Measurements from ENCODE around the gene TIMM9.
"Not testable (repeated sequence)": the region's sequence is repeated elsewhere in the genome, so short reads cannot be mapped to it uniquely, and the experiment has no call there.

The TIMM9 gene

GRCh38 chr14:58427281-58428117 lies at the start of gene TIMM9, which contains the start of gene KIAA0586:
TIMM9 (minus strand) TSS chr14:58427531; CDS start chr14:58411945, 15,586 bp downstream.
KIAA0586 (plus strand) TSS chr14:58427719; CDS start chr14:58428265, 546 bp downstream.
- DNase-seq = peak; percentile 95

- DNase-seq = no peak
Measured at GRCh38 chr14:58476320-58476719, 49.0 kb upstream of the TIMM9 start.

GRCh38 chr14:58469309-58469708 lies 42.0 kb upstream of the TIMM9 start:
- no peak for DNase-seq

GRCh38 chr14:58467575-58467974 lies 40.2 kb upstream of the TIMM9 start:
- no peak for DNase-seq

GRCh38 chr14:58466459-58466858 lies 39.1 kb upstream of the TIMM9 start:
- no peak for DNase-seq

- DNase-seq = no peak
Measured at GRCh38 chr14:58465421-58465820, 38.1 kb upstream of the TIMM9 start.

GRCh38 chr14:58464652-58465051 lies 37.3 kb upstream of the TIMM9 start:
- no peak for DNase-seq

GRCh38 chr14:58463147-58463546 lies 35.8 kb upstream of the TIMM9 start:
- DNase-seq = no peak

- no peak for DNase-seq
Measured at GRCh38 chr14:58460772-58461171, 33.4 kb upstream of the TIMM9 start.

GRCh38 chr14:58455593-58456265 lies 28.4 kb upstream of the TIMM9 start:
- DNase-seq = no peak

GRCh38 chr14:58444627-58445026 lies 17.3 kb upstream of the TIMM9 start:
- DNase-seq = no peak

- DNase-seq = no peak
Measured at GRCh38 chr14:58439476-58439875, 12.1 kb upstream of the TIMM9 start.

GRCh38 chr14:58430156-58430555 lies 2.8 kb upstream of the TIMM9 start:
- no peak for DNase-seq

GRCh38 chr14:58428118-58428683 lies 870 bp upstream of the TIMM9 start:
- no peak for DNase-seq

- peak; percentile 71 for DNase-seq
Measured at GRCh38 chr14:58426670-58427280, 556 bp downstream of the TIMM9 start.

GRCh38 chr14:58416934-58417333 lies 10.4 kb downstream of the TIMM9 start:
- DNase-seq = not testable (repeated sequence)

- no peak for DNase-seq
Measured at GRCh38 chr14:58415636-58416547, 11.4 kb downstream of the TIMM9 start.

GRCh38 chr14:58414845-58415244 lies 12.5 kb downstream of the TIMM9 start:
- DNase-seq = no peak

- no peak for DNase-seq
Measured at GRCh38 chr14:58408681-58409215, 18.6 kb downstream of the TIMM9 start.

- no peak for DNase-seq
Measured at GRCh38 chr14:58401587-58401986, 25.7 kb downstream of the TIMM9 start.

- no peak for DNase-seq
Measured at GRCh38 chr14:58398895-58399294, 28.4 kb downstream of the TIMM9 start.

- no peak for DNase-seq
Measured at GRCh38 chr14:58398495-58398894, 28.8 kb downstream of the TIMM9 start.
